Mesendoderm (in vitro differentiated cells): ENCODE data around the gene PRDM16.

ENCODE experiments used
- DNase-seq: peaks from one replicate; pipeline ENCODE4 v3.0.0; 2013
- H2AK5ac ChIP-seq: 2 replicates; pipeline ENCODE4 v1.6.1; 2013; ENCODE audit warnings: low read length, inconsistent platforms
- H2BK120ac ChIP-seq: 2 replicates; pipeline ENCODE4 v1.6.1; 2013; ENCODE audit warnings: low read depth, mild to moderate bottlenecking, low read length, moderate library complexity, mixed read lengths
- H2BK15ac ChIP-seq: replicated peaks from 2 replicates; pipeline ENCODE4 v1.6.1; 2013; ENCODE audit warnings: low read depth, mild to moderate bottlenecking, moderate library complexity
- H2BK5ac ChIP-seq: 2 replicates; pipeline ENCODE4 v1.6.1; 2013; ENCODE audit warnings: low read length, inconsistent platforms
- H3K18ac ChIP-seq: 2 replicates; pipeline ENCODE4 v1.6.1; 2013; ENCODE audit warnings: mild to moderate bottlenecking, low read length, mixed read lengths
- H3K23ac ChIP-seq: one replicate; pipeline ENCODE4 v1.6.1; 2013; ENCODE audit warnings: low read length
- H3K27ac ChIP-seq: 2 replicates; pipeline ENCODE4 v1.5.1; 2013; ENCODE audit warnings: low read depth, mild to moderate bottlenecking, inconsistent platforms, low read length, moderate library complexity
- H3K27me3 ChIP-seq: 2 replicates; pipeline ENCODE4 v1.6.1; 2013; ENCODE audit warnings: low read length, control low read depth, mild to moderate bottlenecking, inconsistent platforms; ENCODE audit not compliant: insufficient read depth, poor library complexity
- H3K36me3 ChIP-seq: 2 replicates; pipeline ENCODE4 v1.6.1; 2013; ENCODE audit warnings: low read length, inconsistent platforms; ENCODE audit not compliant: control insufficient read depth, insufficient read depth
- H3K4ac ChIP-seq: one replicate; pipeline ENCODE4 v1.6.1; 2013; ENCODE audit warnings: low read depth, mild to moderate bottlenecking, low read length, moderate library complexity
- H3K4me1 ChIP-seq: 2 replicates; pipeline ENCODE4 v1.6.1; 2013; ENCODE audit warnings: low read depth, low read length, inconsistent platforms; ENCODE audit not compliant: control insufficient read depth
- H3K4me2 ChIP-seq: 2 replicates; pipeline ENCODE4 v1.6.1; 2013; ENCODE audit warnings: low read length
- H3K4me3 ChIP-seq: 2 replicates; pipeline ENCODE4 v1.5.1; 2013; ENCODE audit warnings: mild to moderate bottlenecking, low read length
- H3K56ac ChIP-seq: one replicate; pipeline ENCODE4 v1.6.1; 2013; ENCODE audit warnings: low read length
- H3K79me1 ChIP-seq: 2 replicates; pipeline ENCODE4 v1.6.1; 2013; ENCODE audit warnings: low read length, inconsistent platforms
- H3K79me2 ChIP-seq: 2 replicates; pipeline ENCODE4 v1.6.1; 2013; ENCODE audit warnings: mild to moderate bottlenecking, low read length; ENCODE audit not compliant: control insufficient read depth, insufficient read depth
- H3K9ac ChIP-seq: 2 replicates; pipeline ENCODE4 v1.6.1; 2013; ENCODE audit warnings: low read length, inconsistent platforms
- H4K5ac ChIP-seq: one replicate; pipeline ENCODE4 v1.6.1; 2013; ENCODE audit warnings: low read length
- H4K8ac ChIP-seq: one replicate; pipeline ENCODE4 v1.6.1; 2013; ENCODE audit warnings: low read depth, mild to moderate bottlenecking, control low read depth, low read length, moderate library complexity
- WGBS: extraction: QIAGEN DNeasy Blood & Tissue Kit; methylation state at CpG from one replicate; pipeline ENCODE4 v1.1.7; 2013; ENCODE audit warnings: low lambda C conversion rate, missing lambda C conversion rate; ENCODE audit not compliant: insufficient coverage; ENCODE audit errors: extremely low coverage; 5-methylcytosine and 5-hydroxymethylcytosine counted together

The PRDM16 gene

DNA sequence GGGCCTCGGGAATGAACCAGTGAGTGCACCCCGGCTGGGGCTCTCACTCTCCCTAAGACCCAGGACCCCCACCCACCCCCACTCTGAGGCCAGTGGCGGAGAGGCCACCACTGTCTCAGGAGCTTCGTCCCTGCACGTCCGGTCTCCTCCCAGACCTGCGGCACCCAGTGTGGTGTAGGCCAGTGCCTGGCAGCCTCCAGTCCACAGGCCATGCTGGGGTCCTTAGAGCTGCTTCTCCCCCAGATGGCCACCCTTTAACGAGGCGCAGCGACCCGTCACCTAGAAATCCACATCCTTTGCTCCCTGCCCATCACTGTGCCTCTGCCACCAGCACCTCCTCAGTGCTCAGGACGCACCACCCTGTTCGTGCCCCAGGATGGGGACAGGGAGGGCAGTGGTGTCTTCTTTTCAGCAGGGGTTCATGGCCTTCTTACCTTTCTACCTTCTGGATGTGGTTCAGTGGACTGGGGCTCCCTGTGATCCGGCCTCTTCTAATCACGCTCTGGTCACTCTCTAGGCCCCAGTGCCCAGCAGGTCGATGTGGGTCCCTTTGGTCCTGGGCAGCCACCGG lies 253.5 kb downstream of the PRDM16 start:
- H3K27me3 ChIP-seq = no peaks in the 10 kb centered on the region
- H3K23ac ChIP-seq = no peak overlapping the region
- H2AK5ac ChIP-seq = no peak overlapping the region
- no peak overlapping the region for H2BK120ac ChIP-seq
- H4K5ac ChIP-seq = no peak overlapping the region
- H3K4ac ChIP-seq = no peak overlapping the region
- no peak overlapping the region for H3K27ac ChIP-seq
- H3K79me1 ChIP-seq = no peaks in the 10 kb centered on the region
- H2BK15ac ChIP-seq = no peak overlapping the region
- H3K9ac ChIP-seq = no peak overlapping the region
- no CpG with 5 or more reads among the region's 17 CpGs for WGBS
- no peak overlapping the region for H4K8ac ChIP-seq
- no peak overlapping the region for H3K18ac ChIP-seq
- H3K4me2 ChIP-seq = no peak overlapping the region
- H3K4me1 ChIP-seq = no peaks in the 10 kb centered on the region
- H2BK5ac ChIP-seq = no peak overlapping the region
- DNase-seq = no peak
- no peak overlapping the region for H3K4me3 ChIP-seq
- H3K79me2 ChIP-seq = no peaks in the 10 kb centered on the region
- H3K56ac ChIP-seq = no peak overlapping the region
- no peaks in the 10 kb centered on the region for H3K36me3 ChIP-seq

DNA sequence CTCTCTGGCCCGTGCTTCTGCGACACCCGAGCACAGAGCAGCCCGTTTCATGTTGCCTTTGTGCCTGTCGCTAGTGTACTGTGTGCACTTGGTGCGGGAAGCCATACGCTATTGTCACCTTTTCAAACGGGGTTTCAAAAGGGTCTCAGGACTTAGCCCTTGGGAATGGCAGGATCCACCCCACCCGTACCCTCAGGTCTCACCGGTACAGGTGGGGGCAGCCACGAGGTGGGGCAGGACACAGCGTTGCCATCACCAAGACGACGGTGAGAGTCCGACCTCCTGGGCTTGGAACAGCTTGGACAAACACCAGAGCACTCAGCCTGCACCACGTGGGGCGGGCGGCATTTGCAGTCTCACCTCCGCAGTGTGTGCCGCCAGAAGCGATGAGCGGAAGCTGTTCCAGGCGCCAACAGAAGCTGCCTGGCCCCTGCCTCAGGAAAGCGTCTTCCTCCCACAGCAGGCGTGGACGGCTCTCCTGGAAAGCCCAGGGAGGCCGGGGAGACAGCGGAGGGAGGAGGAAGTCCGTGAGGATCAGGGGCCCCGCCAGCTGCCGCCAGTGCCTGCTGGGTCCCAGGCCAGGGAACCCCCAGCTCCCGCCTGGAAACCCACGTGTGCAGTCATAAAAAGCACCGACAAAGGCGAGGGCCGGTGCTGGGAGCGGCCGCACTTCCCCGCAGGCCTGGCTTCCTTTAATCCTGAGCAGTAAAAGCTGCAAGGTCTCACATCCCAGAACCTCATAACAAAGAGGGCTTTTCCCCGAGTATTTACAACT lies 254.2 kb downstream of the PRDM16 start:
- Histone ChIP-seq H3K79me1 (no peaks in the 10 kb centered on the region), H4K5ac (no peak overlapping the region), H4K8ac (no peak overlapping the region), H2BK5ac (no peak overlapping the region), H3K23ac (peak overlapping the region; percentile 24), H2BK15ac (no peak overlapping the region), H3K27me3 (no peaks in the 10 kb centered on the region), H3K4me3 (no peak overlapping the region), H3K27ac (no peak overlapping the region), H3K36me3 (no peaks in the 10 kb centered on the region), H2BK120ac (no peak overlapping the region), H3K4me1 (no peaks in the 10 kb centered on the region), H3K4me2 (no peak overlapping the region), H3K4ac (no peak overlapping the region), H2AK5ac (no peak overlapping the region), H3K79me2 (no peaks in the 10 kb centered on the region), H3K56ac (no peak overlapping the region), H3K9ac (no peak overlapping the region), H3K18ac (no peak overlapping the region)
- no peak for DNase-seq
- no CpG with 5 or more reads among the region's 40 CpGs for WGBS

DNA sequence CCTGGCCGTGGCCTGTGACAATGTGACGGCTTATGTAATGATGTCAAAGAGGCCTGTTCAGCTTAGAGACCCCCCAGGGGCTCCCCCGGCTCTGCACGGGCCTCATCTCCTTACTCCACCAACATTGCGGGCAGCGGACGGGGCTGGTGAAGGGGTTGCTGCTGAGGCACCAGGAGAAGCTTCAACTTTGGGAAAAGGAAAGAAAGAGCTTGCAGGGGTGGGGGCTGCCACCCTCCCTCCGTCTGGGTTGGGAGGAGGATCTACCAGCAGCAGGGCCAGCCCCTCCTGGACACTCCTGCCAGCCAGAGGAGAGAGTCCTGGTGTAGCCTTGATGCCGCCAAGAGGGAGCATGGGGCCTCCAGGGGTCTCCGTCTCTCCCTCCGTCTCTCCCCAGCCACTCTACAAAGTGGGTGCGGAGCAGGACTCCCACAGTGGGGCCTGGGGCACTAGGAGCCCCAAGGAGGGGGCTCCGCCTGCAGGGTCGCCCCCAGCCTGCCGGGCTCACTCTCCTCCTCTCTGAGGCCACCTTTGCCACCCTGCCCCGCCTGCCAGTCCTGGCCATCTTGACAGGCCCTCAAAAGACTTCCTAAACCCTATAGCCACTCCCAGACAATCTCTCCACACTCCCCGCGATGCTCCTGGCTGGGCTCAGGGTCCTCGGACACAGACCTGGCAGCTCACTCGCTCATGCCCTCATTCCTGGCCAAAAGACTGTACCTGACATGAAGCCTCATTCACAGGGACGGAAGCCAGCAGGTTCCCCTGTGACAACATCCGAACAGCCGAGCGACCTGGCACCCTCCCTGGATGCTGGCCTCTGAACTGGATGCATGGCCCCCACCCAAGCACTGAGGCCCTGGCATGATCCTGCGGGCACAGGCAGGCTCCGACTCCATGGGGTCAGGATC lies 255.0 kb downstream of the PRDM16 start:
- no peak overlapping the region for H4K8ac ChIP-seq
- no peak overlapping the region for H3K4ac ChIP-seq
- no peak overlapping the region for H3K4me3 ChIP-seq
- no peak overlapping the region for H3K18ac ChIP-seq
- H3K27ac ChIP-seq = no peak overlapping the region
- H2BK5ac ChIP-seq = no peak overlapping the region
- H4K5ac ChIP-seq = no peak overlapping the region
- no CpG with 5 or more reads among the region's 26 CpGs for WGBS
- H3K9ac ChIP-seq = no peak overlapping the region
- DNase-seq = no peak
- H2AK5ac ChIP-seq = no peak overlapping the region
- H3K36me3 ChIP-seq = no peaks in the 10 kb centered on the region
- no peak overlapping the region for H3K23ac ChIP-seq
- H3K4me1 ChIP-seq = no peaks in the 10 kb centered on the region
- no peaks in the 10 kb centered on the region for H3K79me1 ChIP-seq
- no peak overlapping the region for H2BK15ac ChIP-seq
- H3K79me2 ChIP-seq = no peaks in the 10 kb centered on the region
- no peak overlapping the region for H2BK120ac ChIP-seq
- H3K56ac ChIP-seq = no peak overlapping the region
- H3K4me2 ChIP-seq = no peak overlapping the region
- H3K27me3 ChIP-seq = no peaks in the 10 kb centered on the region

DNA sequence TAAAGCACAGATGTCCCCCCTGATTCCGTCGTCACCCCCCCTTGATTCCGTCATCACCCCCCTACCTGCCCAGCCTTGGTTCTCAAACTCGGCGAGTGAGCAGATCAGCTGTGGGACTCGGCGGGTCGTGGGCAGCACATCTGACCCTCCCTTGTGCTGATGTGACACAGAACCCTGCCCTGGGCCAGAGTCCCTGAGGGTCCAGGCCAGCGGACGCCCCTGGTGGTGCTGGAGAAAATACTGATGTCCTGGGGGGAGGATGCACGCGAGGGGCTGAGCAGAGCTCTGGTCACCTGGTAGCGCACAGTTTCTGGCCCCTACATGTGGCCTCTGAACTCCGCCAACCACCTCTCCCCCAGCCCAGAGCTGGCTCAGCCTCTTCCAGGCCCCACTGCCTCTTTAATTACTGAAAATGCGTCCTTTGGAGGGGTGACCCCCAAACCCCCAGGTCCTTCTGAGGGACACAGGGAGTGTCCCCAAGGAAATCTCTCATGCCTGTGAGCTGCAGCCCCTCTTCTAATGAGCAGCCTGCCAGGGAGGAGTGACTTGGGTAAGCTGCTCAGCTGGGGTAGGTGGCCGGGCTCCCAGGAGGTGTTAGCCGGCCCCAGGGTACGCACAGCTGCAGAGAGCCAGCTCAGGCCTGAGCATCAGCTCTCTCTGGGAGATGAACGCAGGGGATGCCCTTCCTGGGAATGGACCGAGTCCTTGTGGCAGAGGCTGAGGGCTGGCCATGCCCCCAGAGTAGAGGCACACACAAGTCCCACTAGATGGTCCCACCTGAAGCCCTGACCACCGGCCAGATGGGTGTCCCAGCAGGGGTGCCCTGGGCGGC lies 255.9 kb downstream of the PRDM16 start:
- no peak overlapping the region for H3K56ac ChIP-seq
- H2AK5ac ChIP-seq = no peak overlapping the region
- H3K36me3 ChIP-seq = no peaks in the 10 kb centered on the region
- H3K9ac ChIP-seq = no peak overlapping the region
- H2BK5ac ChIP-seq = no peak overlapping the region
- H4K5ac ChIP-seq = no peak overlapping the region
- no peak overlapping the region for H3K4me2 ChIP-seq
- no peaks in the 10 kb centered on the region for H3K79me1 ChIP-seq
- no peaks in the 10 kb centered on the region for H3K4me1 ChIP-seq
- whole genome bisulfite sequencing = no CpG with 5 or more reads among the region's 22 CpGs
- no peak overlapping the region for H2BK120ac ChIP-seq
- H3K27me3 ChIP-seq = no peaks in the 10 kb centered on the region
- no peak overlapping the region for H4K8ac ChIP-seq
- H3K18ac ChIP-seq = no peak overlapping the region
- no peak overlapping the region for H3K27ac ChIP-seq
- no peak overlapping the region for H2BK15ac ChIP-seq
- H3K23ac ChIP-seq = no peak overlapping the region
- H3K4me3 ChIP-seq = no peak overlapping the region
- no peak overlapping the region for H3K4ac ChIP-seq
- no peak for DNase-seq
- no peaks in the 10 kb centered on the region for H3K79me2 ChIP-seq

DNA sequence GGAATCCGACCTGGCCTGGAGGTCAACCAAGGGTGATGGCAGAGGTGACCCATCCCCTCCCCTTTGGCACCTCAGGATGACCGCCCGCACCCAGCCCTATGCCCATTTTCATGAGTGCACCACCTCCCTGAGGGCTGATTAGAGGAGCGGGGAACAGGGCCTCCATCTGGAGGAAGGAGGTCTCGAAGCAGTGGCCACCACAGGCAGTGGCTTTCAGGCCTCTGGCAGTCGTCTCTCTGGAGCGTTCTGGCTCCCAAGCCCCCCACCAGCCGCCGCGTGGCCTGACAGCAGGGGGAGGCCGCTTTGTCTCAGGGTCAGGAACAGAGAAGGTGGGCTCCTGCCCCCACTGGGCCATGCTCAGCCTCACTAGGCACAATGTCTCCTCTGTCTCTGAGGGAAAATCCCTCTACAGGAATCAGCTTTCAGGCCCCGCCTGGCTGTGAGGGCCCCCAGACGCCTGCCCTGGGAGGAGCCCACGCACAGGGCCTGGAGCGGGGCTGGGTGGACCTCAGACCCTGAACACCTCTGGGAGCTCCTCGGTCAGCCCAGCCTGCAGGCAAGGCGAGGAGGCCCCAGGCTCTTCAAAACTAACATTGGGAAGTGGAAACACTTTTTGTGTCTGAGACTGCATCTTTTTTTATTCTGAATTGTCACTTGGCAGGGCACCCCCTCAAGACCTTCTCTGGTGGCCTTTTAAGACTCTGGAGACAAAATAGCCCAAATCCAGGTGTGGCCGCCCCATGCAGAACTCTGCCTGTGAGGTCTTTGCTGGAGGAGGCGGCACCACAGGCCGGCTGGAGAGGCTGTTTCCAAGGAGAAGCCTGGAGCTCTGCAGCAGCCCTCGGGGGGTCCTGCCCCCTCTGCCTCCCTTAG lies 257.7 kb downstream of the PRDM16 start:
- H3K79me1 ChIP-seq = no peaks in the 10 kb centered on the region
- H3K4me1 ChIP-seq = peaks cover 5% of the 10 kb centered on the region
- H3K4ac ChIP-seq = no peak overlapping the region
- no peaks in the 10 kb centered on the region for H3K79me2 ChIP-seq
- no peak overlapping the region for H3K27ac ChIP-seq
- H2BK120ac ChIP-seq = no peak overlapping the region
- H3K18ac ChIP-seq = no peak overlapping the region
- no peak overlapping the region for H3K4me3 ChIP-seq
- no CpG with 5 or more reads among the region's 21 CpGs for WGBS
- no peak for DNase-seq
- no peak overlapping the region for H4K8ac ChIP-seq
- no peaks in the 10 kb centered on the region for H3K27me3 ChIP-seq
- H2BK5ac ChIP-seq = no peak overlapping the region
- H3K56ac ChIP-seq = no peak overlapping the region
- no peak overlapping the region for H2AK5ac ChIP-seq
- H3K4me2 ChIP-seq = no peak overlapping the region
- H3K36me3 ChIP-seq = no peaks in the 10 kb centered on the region
- H4K5ac ChIP-seq = no peak overlapping the region
- no peak overlapping the region for H3K23ac ChIP-seq
- H3K9ac ChIP-seq = no peak overlapping the region
- H2BK15ac ChIP-seq = no peak overlapping the region
